H1 (cell line): ENCODE results near the gene KLHL21. TPM values are rescaled to one million over a fixed set of nuclear protein-coding genes. Genes with fewer than 3 reads are reported as not detected.

Experiments used
- CTCF ChIA-PET: fragments of 300-600 bp; sonication (Branson Sonifier 250); formaldehyde crosslinking; loops from one replicate; lab custom pipeline; 2021; ENCODE audit not compliant: partially characterized antibody; lab: Charles Lee
- POLR2A ChIA-PET: fragments of 300-600 bp; sonication (Branson Sonifier 250); formaldehyde crosslinking; loops from one replicate; lab custom pipeline; 2021; ENCODE audit warnings: inconsistent platforms; ENCODE audit not compliant: partially characterized antibody; lab: Charles Lee
- DNase-seq, 2 experiments: peaks; one replicate each; pipeline versions ENCODE4 v3.0.0 to v3.0.0-alpha.2; 2010 to 2022; ENCODE audit warnings: low spot score in 2 of 2, low read depth in 1 of 2, mixed read lengths in 1 of 2
- FAIRE-seq: peaks from 2 replicates; lab custom pipeline; 2011; peaks lifted over from hg19 to GRCh38; lab: Jason Lieb, UNC
- H2AFZ ChIP-seq: 2 replicates; pipeline ENCODE4 v1.8.1; 2012; ENCODE audit warnings: low read length, inconsistent platforms
- H2AK5ac ChIP-seq: 2 replicates; pipeline ENCODE4 v1.6.1; 2013; ENCODE audit warnings: low read depth, low read length
- H2BK120ac ChIP-seq: replicated peaks from 2 replicates; pipeline ENCODE3; 2013; ENCODE audit warnings: low read depth, low read length, inconsistent platforms
- H2BK12ac ChIP-seq: 2 replicates; pipeline ENCODE4 v1.6.1; 2013; ENCODE audit warnings: low read depth, low read length
- H2BK15ac ChIP-seq: 2 replicates; pipeline ENCODE4 v1.6.1; 2013; ENCODE audit warnings: low read length
- H2BK20ac ChIP-seq: 2 replicates; pipeline ENCODE4 v1.6.1; 2013; ENCODE audit warnings: low read length
- H2BK5ac ChIP-seq: 2 replicates; pipeline ENCODE4 v1.6.1; 2013; ENCODE audit warnings: low read depth, low read length
- H3K14ac ChIP-seq: 2 replicates; pipeline ENCODE4 v1.6.1; 2013; ENCODE audit warnings: inconsistent platforms; ENCODE audit not compliant: insufficient read length
- H3K18ac ChIP-seq: 2 replicates; pipeline ENCODE4 v1.6.1; 2013; ENCODE audit warnings: low read length; ENCODE audit errors: extremely low read depth
- H3K23ac ChIP-seq: 2 replicates; pipeline ENCODE4 v1.6.1; 2013; ENCODE audit warnings: inconsistent platforms; ENCODE audit not compliant: insufficient read length
- H3K23me2 ChIP-seq: 2 replicates; pipeline ENCODE4 v1.6.1; 2013; ENCODE audit warnings: low read depth, low read length
- H3K27ac ChIP-seq: 2 replicates; pipeline ENCODE4 v1.6.1; 2011; ENCODE audit warnings: low read depth, low read length, inconsistent platforms
- H3K27me3 ChIP-seq, 4 experiments: replicated peaks in 1 of 4; 1 replicate in 1 of 4; 2 replicates in 3 of 4; pipeline versions ENCODE4 v1.6.1 to v1.8.1; 2011 to 2013; ENCODE audit warnings: low read length in 3 of 4, mild to moderate bottlenecking in 3 of 4, inconsistent platforms in 2 of 4, mixed read lengths in 2 of 4, moderate library complexity in 1 of 4; ENCODE audit not compliant: control insufficient read depth in 3 of 4, insufficient read depth in 3 of 4; ENCODE audit errors: extremely low read depth in 1 of 4
- H3K36me3 ChIP-seq, 4 experiments: 2 replicates each; pipeline versions ENCODE4 v1.6.1 to v1.8.1; 2011 to 2013; ENCODE audit warnings: mild to moderate bottlenecking in 4 of 4, low read length in 3 of 4, moderate library complexity in 2 of 4, control low read depth in 1 of 4, inconsistent platforms in 1 of 4; ENCODE audit not compliant: insufficient read depth in 4 of 4, control insufficient read depth in 2 of 4
- H3K4ac ChIP-seq: replicated peaks from 2 replicates; pipeline ENCODE3; 2013; ENCODE audit warnings: low read length, low read depth, mixed read lengths, inconsistent platforms; ENCODE audit not compliant: insufficient read length
- H3K4me1 ChIP-seq, 4 experiments: replicated peaks in 1 of 4; 1 replicate in 1 of 4; 2 replicates in 3 of 4; pipeline versions ENCODE4 v1.6.1 to v1.8.1; 2011 to 2013; ENCODE audit warnings: low read length in 3 of 4, inconsistent platforms in 2 of 4, mixed read lengths in 1 of 4; ENCODE audit not compliant: insufficient read depth in 4 of 4, control insufficient read depth in 3 of 4
- H3K4me2 ChIP-seq, 2 experiments: 2 replicates each; pipeline versions ENCODE4 v1.6.1 to v1.8.1; 2011 to 2013; ENCODE audit warnings: low read depth in 2 of 2, low read length in 2 of 2, control low read depth in 1 of 2, inconsistent platforms in 1 of 2, mild to moderate bottlenecking in 1 of 2; ENCODE audit not compliant: insufficient read depth in 1 of 2
- H3K4me3 ChIP-seq, 4 experiments: fragments of 200-600, 300-600 bp in 1 of 4; sonication (generic), shearing (Covaris generic), sonication (Bioruptor Twin) in 1 of 4; 2 replicates each; pipeline versions ENCODE4 v1.5.1 to v1.8.1; 2011 to 2016; ENCODE audit warnings: low read length in 4 of 4, low read depth in 3 of 4, control low read depth in 2 of 4, inconsistent platforms in 2 of 4, mild to moderate bottlenecking in 2 of 4, mixed read lengths in 1 of 4, moderate library complexity in 1 of 4; ENCODE audit not compliant: insufficient read depth in 2 of 4; ENCODE audit errors: extremely low read depth in 1 of 4
- H3K56ac ChIP-seq: replicated peaks from 2 replicates; pipeline ENCODE3; 2013; ENCODE audit warnings: low read depth, mild to moderate bottlenecking, mixed read lengths, low read length, inconsistent platforms; ENCODE audit not compliant: insufficient read length
- H3K79me1 ChIP-seq: 2 replicates; pipeline ENCODE4 v1.6.1; 2013; ENCODE audit warnings: low read depth, low read length, control low read depth
- H3K79me2 ChIP-seq, 2 experiments: 2 replicates each; pipeline versions ENCODE4 v1.6.1 to v1.8.1; 2012 to 2013; ENCODE audit warnings: low read length in 2 of 2, mild to moderate bottlenecking in 2 of 2, inconsistent platforms in 1 of 2; ENCODE audit not compliant: insufficient read depth in 2 of 2, control insufficient read depth in 1 of 2
- H3K9ac ChIP-seq, 4 experiments: replicated peaks in 1 of 4; 1 replicate in 1 of 4; 2 replicates in 3 of 4; pipeline versions ENCODE4 v1.6.1 to v1.8.1; 2011 to 2013; ENCODE audit warnings: low read depth in 3 of 4, low read length in 3 of 4, control low read depth in 2 of 4, mild to moderate bottlenecking in 2 of 4, moderate library complexity in 2 of 4, inconsistent platforms in 1 of 4; ENCODE audit errors: extremely low read depth in 1 of 4
- H3K9me3 ChIP-seq, 2 experiments: 2 replicates each; pipeline versions ENCODE4 v1.6.1 to v1.8.1; 2012 to 2013; ENCODE audit warnings: mild to moderate bottlenecking in 2 of 2, moderate library complexity in 2 of 2, control low read depth in 1 of 2, inconsistent platforms in 1 of 2, low read depth in 1 of 2, low read length in 1 of 2, mixed read lengths in 1 of 2; ENCODE audit not compliant: insufficient read depth in 2 of 2
- H4K20me1 ChIP-seq, 2 experiments: replicated peaks in 1 of 2; 2 replicates each; pipeline versions ENCODE3 to v1.8.1; 2011 to 2013; ENCODE audit warnings: inconsistent platforms in 2 of 2, low read length in 2 of 2, mild to moderate bottlenecking in 1 of 2; ENCODE audit not compliant: insufficient read depth in 2 of 2, control insufficient read depth in 1 of 2
- H4K5ac ChIP-seq: 2 replicates; pipeline ENCODE4 v1.6.1; 2013; ENCODE audit warnings: low read length, low read depth, mixed read lengths, inconsistent platforms; ENCODE audit not compliant: insufficient read length
- H4K8ac ChIP-seq: 2 replicates; pipeline ENCODE4 v1.8.0; 2013; ENCODE audit warnings: mild to moderate bottlenecking, moderate library complexity, low read length, inconsistent platforms; ENCODE audit not compliant: insufficient read depth; ENCODE audit errors: extremely low read depth
- H4K91ac ChIP-seq: replicated peaks from 2 replicates; pipeline ENCODE3; 2013; ENCODE audit warnings: low read length, mixed read lengths, inconsistent platforms; ENCODE audit not compliant: insufficient read length
- MAFK ChIP-seq: IDR thresholded peaks from 2 replicates; pipeline ENCODE4 v1.6.1; 2012; ENCODE audit warnings: low read depth, mild to moderate bottlenecking, improper control_type of control experiment, low read length
- WGBS, 2 experiments: shearing (Covaris generic) in 1 of 2; methylation state at CpG; one replicate each; pipeline versions ENCODE4 v1.1.6 to v1.1.7; 2013 to 2015; ENCODE audit warnings: low lambda C conversion rate in 2 of 2, mixed read lengths in 2 of 2, inconsistent platforms in 1 of 2, low coverage in 1 of 2, missing lambda C conversion rate in 1 of 2; ENCODE audit not compliant: insufficient replicate concordance in 2 of 2, insufficient coverage in 1 of 2, insufficient read length in 1 of 2; ENCODE audit errors: extremely low coverage in 1 of 2, missing lambda C conversion rate in 1 of 2; 5-methylcytosine and 5-hydroxymethylcytosine counted together
- polyA plus RNA-seq, 7 experiments: library from polyadenylated mRNA; depleted of rRNA in 3 of 7; stranded (reverse) in 5 of 7; unstranded in 2 of 7; fragments of >200 nt in 5 of 7; fragments of 200-250 nt in 2 of 7; gene quantifications; 1 replicate in 5 of 7; 2 replicates in 1 of 7; 4 replicates in 1 of 7; pipeline versions ENCODE4 v1.2.1 to v1.2.3, GENCODE V29; 2011 to 2013; ENCODE audit warnings: missing spikeins in 2 of 7, mixed read lengths in 2 of 7
- total RNA-seq: library from RNA; stranded (reverse); fragmentation: NEBNext Ultra II Directional; extraction: Animal tissue kit (Norgen Biotek cat#: 25700); gene quantifications from 2 replicates; pipeline ENCODE4 v1.2.1, GENCODE V29; 2021
- TF ChIP-seq, protein P1 (sequence below), 3 experiments: IDR thresholded peaks; 1 replicate in 2 of 3; 2 replicates in 1 of 3; pipeline versions ENCODE4 v1.5.1 to v1.6.1; 2011; ENCODE audit warnings: low read length in 3 of 3, mild to moderate bottlenecking in 3 of 3, inconsistent platforms in 2 of 3, low read depth in 1 of 3, moderate library complexity in 1 of 3; ENCODE audit not compliant: insufficient read depth in 1 of 3; ENCODE audit errors: control extremely low read depth in 1 of 3

The KLHL21 gene
- total and polyA plus RNA-seq, 2 of the 8 experiments (the other 6 are each of a cell fraction or from before 2014, with no cell fraction given) = 11.9 to 22.3 TPM

- Histone ChIP-seq H3K18ac (no peak overlapping the region), H3K23me2 (peaks cover 5% of the 10 kb centered on the region), H4K8ac (no peak overlapping the region; the same call in 1 of the 2 replicates), H3K56ac (no peak overlapping the region), H3K4me1 (peaks cover 0 to 17% (median 13%) of the 10 kb centered on the region in 4 experiments; a peak in 6 of 7 replicates), H2BK15ac (no peak overlapping the region), H4K20me1 (peaks cover 0 to 19% of the 10 kb centered on the region in 2 experiments), H3K27ac (no peak overlapping the region; the same call in 1 of the 2 replicates), H3K4ac (peak overlapping the region; percentile 44), H2BK20ac (no peak overlapping the region), H4K91ac (no peak overlapping the region), H3K23ac (no peak overlapping the region), H3K79me2 (peaks cover 0 to 13% of the 10 kb centered on the region in 2 experiments; a peak in 1 of 4 replicates), H2AK5ac (no peak overlapping the region), H2AFZ (no peak overlapping the region), H3K4me3 (peak overlapping the region; percentile 66 to 75 (median 72)), H3K9ac (peak overlapping the region in 2 of 4 experiments; percentile 26 to 34; a peak in 3 of 7 replicates), H2BK5ac (no peak overlapping the region), H3K4me2 (peak overlapping the region; percentile 87 to 93)
- FAIRE-seq = no peak
- CTCF ChIA-PET = interaction anchor here (0.6 to 4.3 kb wide), 18 partner anchors 8 to 362 kb away, joined by 3 to 23 read pairs (median 4); partner anchors contain the start of genes NOL9 and TAS1R1
- DNase-seq = no peak
- 63% methylated on average over 19 of the region's 19 CpGs; no CpG with 5 or more reads in 1 of the 2 experiments for WGBS, 2 experiments
- TF ChIP-seq, protein P1, sequence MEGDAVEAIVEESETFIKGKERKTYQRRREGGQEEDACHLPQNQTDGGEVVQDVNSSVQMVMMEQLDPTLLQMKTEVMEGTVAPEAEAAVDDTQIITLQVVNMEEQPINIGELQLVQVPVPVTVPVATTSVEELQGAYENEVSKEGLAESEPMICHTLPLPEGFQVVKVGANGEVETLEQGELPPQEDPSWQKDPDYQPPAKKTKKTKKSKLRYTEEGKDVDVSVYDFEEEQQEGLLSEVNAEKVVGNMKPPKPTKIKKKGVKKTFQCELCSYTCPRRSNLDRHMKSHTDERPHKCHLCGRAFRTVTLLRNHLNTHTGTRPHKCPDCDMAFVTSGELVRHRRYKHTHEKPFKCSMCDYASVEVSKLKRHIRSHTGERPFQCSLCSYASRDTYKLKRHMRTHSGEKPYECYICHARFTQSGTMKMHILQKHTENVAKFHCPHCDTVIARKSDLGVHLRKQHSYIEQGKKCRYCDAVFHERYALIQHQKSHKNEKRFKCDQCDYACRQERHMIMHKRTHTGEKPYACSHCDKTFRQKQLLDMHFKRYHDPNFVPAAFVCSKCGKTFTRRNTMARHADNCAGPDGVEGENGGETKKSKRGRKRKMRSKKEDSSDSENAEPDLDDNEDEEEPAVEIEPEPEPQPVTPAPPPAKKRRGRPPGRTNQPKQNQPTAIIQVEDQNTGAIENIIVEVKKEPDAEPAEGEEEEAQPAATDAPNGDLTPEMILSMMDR (IDR thresholded peaks at IDR 0.05; ENCODE audit: control extremely low read depth in 1 of 3, insufficient read depth in 1 of 3, low read depth in 1 of 3, low read length in 3 of 3) = peak in 1 of 3 experiments; percentile 10; a peak in 1 of 4 replicates
- TF ChIP-seq MAFK = no peak
- TF ChIP-seq, all 59 proteins: peak for 1
- Histone ChIP-seq H3K36me3 (no peaks in the 10 kb centered on the region; a peak in 1 of 8 replicates), H2BK120ac (no peak overlapping the region), H3K14ac (no peak overlapping the region), H3K79me1 (peaks cover 8% of the 10 kb centered on the region), H3K9me3 (no peaks in the 10 kb centered on the region), H3K27me3 (no peaks in the 10 kb centered on the region; a peak in 2 of 7 replicates), H4K5ac (no peak overlapping the region), H2BK12ac (no peak overlapping the region)
- POLR2A ChIA-PET = interaction anchor here (0.6 to 17.4 kb wide), 10 partner anchors 9 to 61 kb away, joined by 3 to 196 read pairs (median 3); partner anchors contain the start of gene KLHL21
Measured at GRCh38 chr1:6580593-6581409, 21.9 kb downstream of the KLHL21 start.
